ENCODE results near the gene GLRX.

GLRX gene

GRCh38 chr5:95832664-95833063 lies 10.1 kb upstream of the GLRX start:
- Histone ChIP-seq H3K4me1 (peaks cover 29% of the 10 kb centered on the region), H3K9me3 (no peaks in the 10 kb centered on the region), H3K9ac (no peak overlapping the region), H4K20me1 (no peaks in the 10 kb centered on the region), H3K4me2 (no peak overlapping the region), H3K27ac (no peak overlapping the region), H3K27me3 (no peaks in the 10 kb centered on the region), H3K36me3 (no peaks in the 10 kb centered on the region), H3K4me3 (no peak overlapping the region)
- TF ChIP-seq Cebpa-rat (IDR thresholded peaks at IDR 0.05) = no peak

DNA sequence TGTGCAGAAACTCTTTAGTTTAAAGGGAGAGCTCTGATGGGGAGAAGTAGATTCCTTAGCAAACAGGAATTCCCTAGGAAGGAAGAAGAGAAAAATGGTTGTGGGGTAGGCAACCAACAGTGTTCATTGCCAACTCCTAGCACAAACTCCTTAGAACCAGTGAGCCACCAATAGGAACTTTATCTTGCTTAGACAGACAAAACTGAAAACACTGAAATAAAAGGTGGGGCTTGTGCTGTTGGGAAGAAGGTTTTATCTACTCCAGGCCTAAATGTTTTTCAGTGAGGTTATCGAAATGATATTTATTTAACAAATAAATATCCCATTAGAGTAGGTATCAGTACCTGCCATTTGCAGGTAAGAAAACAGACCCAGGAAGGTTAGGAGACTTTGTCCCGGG lies 7.7 kb upstream of the GLRX start:
- H3K9me3 ChIP-seq = no peaks in the 10 kb centered on the region
- H3K36me3 ChIP-seq = no peaks in the 10 kb centered on the region
- H3K4me3 ChIP-seq = no peak overlapping the region
- no peak overlapping the region for H3K27ac ChIP-seq
- no peaks in the 10 kb centered on the region for H3K27me3 ChIP-seq
- no peaks in the 10 kb centered on the region for H4K20me1 ChIP-seq
- TF ChIP-seq Cebpa-rat (IDR thresholded peaks at IDR 0.05) = no peak
- peaks cover 13% of the 10 kb centered on the region for H3K4me1 ChIP-seq
- no peak overlapping the region for H3K9ac ChIP-seq
- H3K4me2 ChIP-seq = no peak overlapping the region

DNA sequence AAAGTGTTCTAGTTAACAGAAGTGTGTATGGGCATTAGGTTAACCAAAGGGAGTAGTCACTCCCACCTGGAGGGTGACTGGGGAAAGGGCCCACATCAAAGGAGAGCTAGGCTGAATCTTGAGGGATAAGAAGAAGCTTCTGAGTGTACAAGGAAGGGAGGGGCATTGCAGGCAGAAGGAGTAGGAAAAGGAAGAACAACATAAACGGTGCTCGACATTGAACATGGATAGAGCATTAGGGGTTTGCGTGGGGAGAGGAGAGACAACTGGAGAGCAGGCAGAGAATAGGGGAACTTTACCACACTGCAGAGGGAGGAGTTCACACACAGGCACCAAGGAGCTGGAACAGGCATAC lies 5.3 kb upstream of the GLRX start:
- H4K20me1 ChIP-seq = no peaks in the 10 kb centered on the region
- H3K4me1 ChIP-seq = peaks cover 21% of the 10 kb centered on the region
- no peaks in the 10 kb centered on the region for H3K36me3 ChIP-seq
- no peak overlapping the region for H3K27ac ChIP-seq
- H3K9me3 ChIP-seq = no peaks in the 10 kb centered on the region
- H3K9ac ChIP-seq = no peak overlapping the region
- H3K4me2 ChIP-seq = no peak overlapping the region
- no peak for TF ChIP-seq Cebpa-rat (IDR thresholded peaks at IDR 0.05)
- no peak overlapping the region for H3K4me3 ChIP-seq
- H3K27me3 ChIP-seq = no peaks in the 10 kb centered on the region

DNA sequence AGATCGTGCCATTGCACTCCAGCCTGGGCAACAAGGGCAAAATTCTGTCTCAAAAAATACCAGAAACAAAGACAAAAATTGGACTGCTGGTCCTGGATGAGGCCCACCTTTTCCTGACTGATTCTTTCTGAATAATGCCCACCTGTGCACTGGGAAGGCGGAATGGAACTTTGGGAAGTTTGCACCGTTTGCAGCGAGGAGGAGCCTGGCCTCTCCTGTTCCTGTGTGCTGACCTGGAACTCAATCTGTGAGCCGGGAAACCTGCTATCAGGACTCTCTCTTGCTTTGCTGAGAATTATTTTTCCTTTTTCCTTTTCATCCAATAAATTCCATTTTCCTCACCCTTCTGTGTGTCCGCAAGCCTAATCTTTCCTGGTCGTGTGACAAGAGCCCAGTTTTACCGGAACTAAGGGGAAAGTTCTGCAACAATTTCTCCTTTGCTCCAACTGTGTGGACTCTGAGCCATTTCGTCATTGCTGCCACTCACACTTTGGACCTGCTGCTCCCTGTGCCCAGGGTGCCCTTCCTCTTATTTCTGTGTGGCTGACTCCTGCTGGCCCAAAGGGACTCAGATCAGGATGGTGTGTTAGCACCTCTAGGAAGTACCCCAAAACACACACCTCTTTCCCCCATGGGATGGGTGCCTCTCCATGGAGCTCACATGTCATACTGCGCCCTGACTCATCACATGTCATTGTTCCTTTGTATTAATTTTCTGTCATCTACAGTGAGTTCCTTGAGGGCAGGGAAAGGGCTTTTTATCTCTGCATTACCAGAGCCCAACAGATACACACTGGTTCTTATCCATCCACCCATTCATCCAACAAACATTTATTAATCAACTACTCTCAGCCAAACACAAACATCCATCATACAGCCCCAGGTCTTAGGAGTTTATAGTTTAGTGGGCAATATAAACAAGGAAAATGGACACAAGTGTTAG lies 4.7 kb upstream of the GLRX start:
- no peak overlapping the region for H3K27ac ChIP-seq
- no peaks in the 10 kb centered on the region for H3K9me3 ChIP-seq
- peaks cover 23% of the 10 kb centered on the region for H3K4me1 ChIP-seq
- no peak overlapping the region for H3K4me3 ChIP-seq
- no peaks in the 10 kb centered on the region for H4K20me1 ChIP-seq
- no peaks in the 10 kb centered on the region for H3K27me3 ChIP-seq
- no peak overlapping the region for H3K4me2 ChIP-seq
- H3K9ac ChIP-seq = no peak overlapping the region
- H3K36me3 ChIP-seq = no peaks in the 10 kb centered on the region
- no peak for TF ChIP-seq Cebpa-rat (IDR thresholded peaks at IDR 0.05)

- no peak overlapping the region for H3K4me3 ChIP-seq
- no peak overlapping the region for H3K4me2 ChIP-seq
- no peak overlapping the region for H3K9ac ChIP-seq
- H3K9me3 ChIP-seq = no peaks in the 10 kb centered on the region
- peaks cover 12% of the 10 kb centered on the region for H4K20me1 ChIP-seq
- H3K27ac ChIP-seq = no peak overlapping the region
- no peaks in the 10 kb centered on the region for H3K27me3 ChIP-seq
- no peak for TF ChIP-seq Cebpa-rat (IDR thresholded peaks at IDR 0.05)
- H3K36me3 ChIP-seq = no peaks in the 10 kb centered on the region
- peaks cover 26% of the 10 kb centered on the region for H3K4me1 ChIP-seq
These were observed 3.0 kb upstream of the GLRX start for GRCh38 chr5:95825495-95825894.

- Histone ChIP-seq H3K27me3 (no peaks in the 10 kb centered on the region), H3K9me3 (no peaks in the 10 kb centered on the region), H3K36me3 (no peaks in the 10 kb centered on the region), H3K9ac (peak overlapping the region; percentile 87; the same call in 1 of the 2 replicates), H3K4me1 (peaks cover 34% of the 10 kb centered on the region), H4K20me1 (peaks cover 20% of the 10 kb centered on the region), H3K27ac (peak overlapping the region; percentile 95), H3K4me2 (peak overlapping the region; percentile 85), H3K4me3 (no peak overlapping the region)
- TF ChIP-seq Cebpa-rat (IDR thresholded peaks at IDR 0.05) = no peak
These were observed 2.2 kb upstream of the GLRX start for GRCh38 chr5:95824747-95825146.

DNA sequence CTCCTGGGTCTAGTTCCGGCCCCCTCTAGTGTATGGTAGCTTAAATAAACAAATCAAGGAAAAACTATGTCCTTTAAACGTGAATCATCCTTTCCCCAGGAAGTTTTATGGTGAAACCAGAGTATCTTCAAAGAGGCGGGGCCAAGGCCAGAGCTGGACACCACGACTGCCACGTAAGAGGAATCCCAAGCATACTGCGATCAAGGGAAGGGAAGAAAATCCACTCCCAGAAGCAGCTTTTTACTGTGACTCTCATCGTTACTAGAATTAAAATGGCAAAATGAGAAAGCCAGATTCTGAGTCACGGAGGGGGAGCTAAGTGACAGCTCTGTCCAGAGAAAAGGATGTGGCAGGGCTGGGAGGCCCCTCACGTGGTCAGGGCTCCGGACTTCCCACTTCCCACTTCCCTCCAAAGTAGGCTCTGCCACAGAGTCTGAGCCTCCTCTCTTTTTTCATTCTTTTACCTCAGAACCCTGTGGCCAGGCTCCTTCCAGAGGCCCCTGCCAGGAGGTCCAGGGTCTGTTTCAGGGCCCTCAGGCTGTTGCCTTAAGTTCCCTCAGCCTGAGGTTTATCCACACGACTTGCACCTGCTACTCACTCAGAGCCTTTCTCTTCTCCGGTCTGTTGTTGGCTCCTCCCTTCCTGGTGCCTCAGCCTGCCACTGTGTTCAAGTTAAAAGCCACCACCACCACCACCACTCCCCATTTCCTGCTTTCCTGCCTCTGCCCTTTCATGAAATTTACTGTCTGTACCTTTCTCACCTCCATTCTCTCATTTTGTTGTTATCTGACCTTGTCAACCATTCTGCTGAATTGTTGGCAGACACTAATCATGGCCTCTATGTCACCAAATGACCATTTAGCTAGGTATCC lies 1.4 kb upstream of the GLRX start:
- no peaks in the 10 kb centered on the region for H3K27me3 ChIP-seq
- peak overlapping the region; percentile 87 for H3K9ac ChIP-seq
- no peak for TF ChIP-seq Cebpa-rat (IDR thresholded peaks at IDR 0.05)
- peak overlapping the region; percentile 95 for H3K27ac ChIP-seq
- H3K9me3 ChIP-seq = no peaks in the 10 kb centered on the region
- H3K4me3 ChIP-seq = peak overlapping the region; percentile 92
- peak overlapping the region; percentile 85 for H3K4me2 ChIP-seq
- H3K4me1 ChIP-seq = peaks cover 41% of the 10 kb centered on the region
- peaks cover 27% of the 10 kb centered on the region for H4K20me1 ChIP-seq
- H3K36me3 ChIP-seq = peaks cover under 1% of the 10 kb centered on the region; the same call in 1 of the 2 replicates

DNA sequence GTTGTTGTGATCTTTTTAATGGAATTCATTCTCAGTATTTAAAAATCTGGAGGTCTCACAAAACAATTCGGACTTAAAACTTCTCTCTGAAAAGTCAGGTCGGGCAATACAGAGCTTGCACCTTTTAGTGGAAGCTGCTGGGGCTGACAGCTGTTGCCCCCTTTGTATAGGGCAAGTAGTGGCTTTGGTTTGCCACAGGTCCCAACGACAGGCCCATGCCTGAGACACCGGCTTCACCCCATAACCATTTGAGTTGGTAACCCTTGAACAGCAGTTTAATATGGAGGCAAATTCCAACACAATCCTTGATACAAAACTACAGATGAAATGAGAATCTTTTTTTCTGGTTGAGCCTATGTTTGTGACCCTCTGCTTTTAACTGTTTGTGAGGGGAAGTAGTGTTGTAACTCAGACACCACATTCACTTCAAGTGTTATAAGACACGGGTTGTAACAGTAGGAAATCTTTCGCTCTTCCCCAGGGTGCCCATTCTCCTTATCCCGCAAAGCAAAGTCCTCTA lies 752 bp upstream of the GLRX start:
- peaks cover 34% of the 10 kb centered on the region for H4K20me1 ChIP-seq
- H3K9ac ChIP-seq = peak overlapping the region; percentile 87
- no peaks in the 10 kb centered on the region for H3K9me3 ChIP-seq
- H3K4me1 ChIP-seq = peaks cover 48% of the 10 kb centered on the region
- H3K27ac ChIP-seq = peak overlapping the region; percentile 95
- H3K4me2 ChIP-seq = peak overlapping the region; percentile 85
- TF ChIP-seq Cebpa-rat (IDR thresholded peaks at IDR 0.05) = no peak
- H3K27me3 ChIP-seq = no peaks in the 10 kb centered on the region
- H3K4me3 ChIP-seq = peak overlapping the region; percentile 92
- H3K36me3 ChIP-seq = peaks cover 8% of the 10 kb centered on the region; the same call in 1 of the 2 replicates

GRCh38 chr5:95822043-95822541 lies 434 bp downstream of the GLRX start:
- Histone ChIP-seq H3K27me3 (no peaks in the 10 kb centered on the region), H3K9me3 (no peaks in the 10 kb centered on the region), H3K4me3 (peak overlapping the region; percentile 92), H3K4me2 (peak overlapping the region; percentile 85), H3K4me1 (peaks cover 60% of the 10 kb centered on the region), H3K27ac (peak overlapping the region; percentile 95), H3K36me3 (peaks cover 20% of the 10 kb centered on the region), H3K9ac (peak overlapping the region; percentile 87), H4K20me1 (peaks cover 46% of the 10 kb centered on the region)
- TF ChIP-seq Cebpa-rat (IDR thresholded peaks at IDR 0.05) = no peak

All from BLaER1 (cell line).